Uterus (tissue), 4 donors: ENCODE measurements around the gene CST1. TPM values are rescaled to one million over a fixed set of nuclear protein-coding genes. Genes with fewer than 3 reads are reported as not detected.
"Not testable (repeated sequence)": the region's sequence is repeated elsewhere in the genome, so short reads cannot be mapped to it uniquely, and the experiment has no call there.

Experiments
- DNase-seq, 2 donors: peaks; one replicate each; pipeline ENCODE4 v3.0.0-alpha.2; 2019 to 2020
- H3K27ac ChIP-seq, 2 donors: fragments of 200-600 bp; sonication (generic); 1 replicate in 1 of 2; 2 replicates in 1 of 2; pipeline ENCODE4 v1.5.1; 2016 to 2018
- H3K27me3 ChIP-seq, 2 donors: fragments of 200-600 bp; sonication (generic); one replicate each; pipeline ENCODE4 v1.5.1; 2018 to 2019; ENCODE audit warnings: control low read depth in 1 of 2
- H3K36me3 ChIP-seq, 2 donors: fragments of 200-600 bp; sonication (generic); one replicate each; pipeline ENCODE4 v1.5.1; 2019; ENCODE audit warnings: control low read depth in 1 of 2
- H3K4me1 ChIP-seq, 2 donors: fragments of 200-600 bp; sonication (generic); one replicate each; pipeline ENCODE4 v1.5.1; 2018 to 2019; ENCODE audit warnings: control low read depth in 1 of 2
- H3K4me3 ChIP-seq, 2 donors: fragments of 200-600 bp; sonication (generic); 1 replicate in 1 of 2; 2 replicates in 1 of 2; pipeline ENCODE4 v1.5.1; 2018 to 2019; ENCODE audit warnings: mild to moderate bottlenecking in 1 of 2
- H3K9me3 ChIP-seq, 2 donors: fragments of 200-600 bp; sonication (generic); one replicate each; pipeline ENCODE4 v1.5.1; 2019; ENCODE audit warnings: control low read depth in 1 of 2
- CTCF ChIP-seq, 4 experiments: fragments of 200-600 bp in 2 of 4; fragments of 450-650 bp in 2 of 4; sonication (generic) in 2 of 4; IDR thresholded peaks; one replicate each; pipeline ENCODE4 v1.5.1; 2016 to 2019; ENCODE audit warnings: antibody characterized with exemption in 4 of 4, mild to moderate bottlenecking in 2 of 4, moderate library complexity in 1 of 4
- POLR2A ChIP-seq, 2 donors: fragments of 450-650 bp; IDR thresholded peaks; one replicate each; pipeline ENCODE4 v1.6.1; 2016; ENCODE audit warnings: antibody characterized with exemption in 2 of 2, mild to moderate bottlenecking in 1 of 2, moderate library complexity in 1 of 2
- intact Hi-C: fragments of 100-400 bp; cut with DNase I; formaldehyde crosslinking; loops from one replicate; pipeline ENCODE4 v1.15.1; 2023; ENCODE audit warnings: low total_unique reads
- total RNA-seq, 4 donors: library from RNA; depleted of rRNA in 3 of 4; stranded (reverse); fragments of >200 nt in 3 of 4; gene quantifications; one replicate each; pipeline versions ENCODE4 v1.1.0 to v1.2.4, GENCODE V29; 2014 to 2023
- donor health status: DM: yes; HTN: yes; CAD: no.

The CST1 gene
- total RNA-seq, 4 donors from 2014 or later: not detected

GRCh38 chr20:23746321-23746720 is 4.4 kb downstream of the CST1 start:
- TF ChIP-seq CTCF (IDR thresholded peaks at IDR 0.05) (no peak), POLR2A (IDR thresholded peaks at IDR 0.05) (no peak)
- H3K36me3 ChIP-seq: no peaks in the 10 kb centered on the region
- H3K27ac ChIP-seq: no peak overlapping the region
- intact Hi-C loops: no loop called here
- no peaks in the 10 kb centered on the region for H3K9me3 ChIP-seq
- no peaks in the 10 kb centered on the region for H3K4me1 ChIP-seq
- no peak for DNase-seq
- no peaks in the 10 kb centered on the region for H3K27me3 ChIP-seq
- no peak overlapping the region for H3K4me3 ChIP-seq

- H3K27me3 ChIP-seq: no peaks in the 10 kb centered on the region
- no peaks in the 10 kb centered on the region for H3K4me1 ChIP-seq
- no peak for DNase-seq
- no peaks in the 10 kb centered on the region for H3K9me3 ChIP-seq
- no peak overlapping the region for H3K4me3 ChIP-seq
- intact Hi-C loops: no loop called here
- H3K36me3 ChIP-seq: no peaks in the 10 kb centered on the region
- no peak overlapping the region for H3K27ac ChIP-seq
- TF ChIP-seq CTCF (IDR thresholded peaks at IDR 0.05): no peak
- no peak for TF ChIP-seq POLR2A (IDR thresholded peaks at IDR 0.05)
These were observed 5.5 kb downstream of the CST1 start for GRCh38 chr20:23745247-23745646.

GRCh38 chr20:23744817-23745216 is 5.9 kb downstream of the CST1 start:
- TF ChIP-seq CTCF (IDR thresholded peaks at IDR 0.05) (no peak), POLR2A (IDR thresholded peaks at IDR 0.05) (no peak)
- H3K9me3 ChIP-seq: no peaks in the 10 kb centered on the region
- H3K36me3 ChIP-seq: no peaks in the 10 kb centered on the region
- H3K4me3 ChIP-seq: no peak overlapping the region
- H3K4me1 ChIP-seq: no peaks in the 10 kb centered on the region
- no peaks in the 10 kb centered on the region for H3K27me3 ChIP-seq
- H3K27ac ChIP-seq: no peak overlapping the region
- intact Hi-C loops: no loop called here
- no peak for DNase-seq

GRCh38 chr20:23735391-23735790 is 15.3 kb downstream of the CST1 start:
- H3K9me3 ChIP-seq, H3K27ac ChIP-seq, intact Hi-C loops, H3K4me3 ChIP-seq, DNase-seq, H3K4me1 ChIP-seq, H3K27me3 ChIP-seq, H3K36me3 ChIP-seq: not testable (repeated sequence)

GRCh38 chr20:23734949-23735348 is 15.8 kb downstream of the CST1 start:
- intact Hi-C loops, DNase-seq, H3K9me3 ChIP-seq, H3K27me3 ChIP-seq, H3K36me3 ChIP-seq, H3K4me1 ChIP-seq, H3K4me3 ChIP-seq, H3K27ac ChIP-seq: not testable (repeated sequence)

- DNase-seq, H3K9me3 ChIP-seq, H3K27ac ChIP-seq, intact Hi-C loops, H3K36me3 ChIP-seq, H3K4me1 ChIP-seq, H3K27me3 ChIP-seq, H3K4me3 ChIP-seq: not testable (repeated sequence)
These were observed 16.3 kb downstream of the CST1 start for GRCh38 chr20:23734440-23734839.

- TF ChIP-seq CTCF (IDR thresholded peaks at IDR 0.05) (no peak), POLR2A (IDR thresholded peaks at IDR 0.05) (no peak)
- DNase-seq: no peak
- intact Hi-C loops: no loop called here
- Histone ChIP-seq H3K36me3 (no peaks in the 10 kb centered on the region), H3K27me3 (no peaks in the 10 kb centered on the region), H3K4me1 (no peaks in the 10 kb centered on the region), H3K9me3 (no peaks in the 10 kb centered on the region), H3K27ac (no peak overlapping the region), H3K4me3 (no peak overlapping the region)
These were observed 23.7 kb downstream of the CST1 start for GRCh38 chr20:23727016-23727415.
